ENCODE results near the gene EPHB2. TPM values are rescaled to one million over a fixed set of nuclear protein-coding genes. Genes with fewer than 3 reads are reported as not detected.
"Not testable (repeated sequence)": the region's sequence is repeated elsewhere in the genome, so short reads cannot be mapped to it uniquely, and the experiment has no call there.

The EPHB2 gene
- total RNA-seq, 2 experiments from 2014 or later, result 0.08 TPM; not detected in 1

- H3K27me3 Mint-ChIP-seq, result peaks cover 57% of the 10 kb centered on the region
- Histone ChIP-seq H3K27me3 (ENCODE audit: control insufficient read depth in 1 of 2, insufficient read depth in 2 of 2, low read length in 2 of 2) (peaks cover 19 to 21% of the 10 kb centered on the region in 2 experiments), H3K9me3 (ENCODE audit: control insufficient read depth in 1 of 2, insufficient read depth in 1 of 2, low read length in 2 of 2) (peaks cover 0 to 11% of the 10 kb centered on the region in 2 experiments), H3K27ac (ENCODE audit: low read depth in 1 of 2, low read length in 2 of 2) (no peak overlapping the region), H3K4me1 (ENCODE audit: insufficient read depth, low read length) (no peaks in the 10 kb centered on the region), H3K4me3 (ENCODE audit: low read length) (no peak overlapping the region), H3K36me3 (ENCODE audit: insufficient read depth, low read length) (no peaks in the 10 kb centered on the region)
- no peak for TF ChIP-seq CTCF (IDR thresholded peaks at IDR 0.05)
- H3K9me3 Mint-ChIP-seq, result no peaks in the 10 kb centered on the region
- no peak overlapping the region for H3K4me3 Mint-ChIP-seq
- POLR2A ChIA-PET, result no interaction called here
- ATAC-seq (ENCODE audit: poor library complexity), result no peak
- H3K36me3 Mint-ChIP-seq (ENCODE audit: low read depth), result no peaks in the 10 kb centered on the region
- H3K27ac Mint-ChIP-seq, result no peak overlapping the region
- intact Hi-C loops (cut with DNase I, micrococcal nuclease), result no loop called here
- no peaks in the 10 kb centered on the region for H3K4me1 Mint-ChIP-seq (ENCODE audit: low read depth)
- DNase-seq, result no peak
- CTCF ChIA-PET, result no interaction called here
Observed at GRCh38 chr1:22674410-22674749, 36.3 kb upstream of the EPHB2 start.

GRCh38 chr1:22676151-22676550 is 34.5 kb upstream of the EPHB2 start:
- H3K36me3 Mint-ChIP-seq (ENCODE audit: low read depth); H3K4me1 ChIP-seq (ENCODE audit: insufficient read depth, low read length); H3K9me3 Mint-ChIP-seq; POLR2A ChIA-PET; H3K27ac Mint-ChIP-seq; H3K4me1 Mint-ChIP-seq (ENCODE audit: low read depth); CTCF ChIA-PET; H3K4me3 ChIP-seq (ENCODE audit: low read length); H3K4me3 Mint-ChIP-seq; DNase-seq; H3K27ac ChIP-seq (ENCODE audit: low read depth in 1 of 2, low read length in 2 of 2); ATAC-seq (ENCODE audit: poor library complexity); H3K36me3 ChIP-seq (ENCODE audit: insufficient read depth, low read length); intact Hi-C loops (cut with DNase I, micrococcal nuclease): not testable (repeated sequence)
- Histone ChIP-seq H3K27me3 (ENCODE audit: control insufficient read depth in 1 of 2, insufficient read depth in 2 of 2, low read length in 2 of 2) (peaks cover 14 to 21% of the 10 kb centered on the region in 2 experiments), H3K9me3 (ENCODE audit: control insufficient read depth in 1 of 2, insufficient read depth in 1 of 2, low read length in 2 of 2) (peaks cover 0 to 11% of the 10 kb centered on the region in 2 experiments)
- peaks cover 40% of the 10 kb centered on the region for H3K27me3 Mint-ChIP-seq

GRCh38 chr1:22676916-22677583 is 33.6 kb upstream of the EPHB2 start:
- Histone ChIP-seq H3K36me3 (ENCODE audit: insufficient read depth, low read length) (no peaks in the 10 kb centered on the region), H3K4me1 (ENCODE audit: insufficient read depth, low read length) (no peaks in the 10 kb centered on the region), H3K9me3 (ENCODE audit: control insufficient read depth in 1 of 2, insufficient read depth in 1 of 2, low read length in 2 of 2) (peaks cover 0 to 11% of the 10 kb centered on the region in 2 experiments), H3K4me3 (ENCODE audit: low read length) (no peak overlapping the region), H3K27me3 (ENCODE audit: control insufficient read depth in 1 of 2, insufficient read depth in 2 of 2, low read length in 2 of 2) (peaks cover 8 to 21% of the 10 kb centered on the region in 2 experiments), H3K27ac (ENCODE audit: low read depth in 1 of 2, low read length in 2 of 2) (no peak overlapping the region)
- Mint-ChIP-seq H3K27ac (no peak overlapping the region), H3K4me1 (ENCODE audit: low read depth) (no peaks in the 10 kb centered on the region), H3K36me3 (ENCODE audit: low read depth) (no peaks in the 10 kb centered on the region), H3K9me3 (no peaks in the 10 kb centered on the region), H3K27me3 (peaks cover 32% of the 10 kb centered on the region), H3K4me3 (no peak overlapping the region)
- intact Hi-C loops (cut with DNase I, micrococcal nuclease), result no loop called here
- DNase-seq (no peak), ATAC-seq (ENCODE audit: poor library complexity) (no peak)
- ChIA-PET POLR2A (no interaction called here), CTCF (no interaction called here)
- TF ChIP-seq CTCF (IDR thresholded peaks at IDR 0.05), result no peak
